22Rv1 (cell line): ENCODE measurements around the gene AKNA.

Source experiments
- CTCF ChIP-seq: fragments of 450-650 bp; IDR thresholded peaks from 2 replicates; pipeline ENCODE4 v1.5.1; 2017; ENCODE audit warnings: mild to moderate bottlenecking
- ZFX ChIP-seq: fragments of 450-650 bp; IDR thresholded peaks from 2 replicates; pipeline ENCODE4 v1.6.1; 2017; ENCODE audit warnings: antibody characterized with exemption, borderline replicate concordance

GRCh38 chr9:114386361-114386885, 1.4 kb downstream of the AKNA start:
- TF ChIP-seq CTCF (no peak), ZFX (no peak)
